A549 (cell line): ENCODE data around the gene ZNF319. TPM values are rescaled to one million over a fixed set of nuclear protein-coding genes. Genes with fewer than 3 reads are reported as not detected.

ENCODE experiments used
- ATAC-seq, 2 experiments: fragments of 200-7000 bp in 1 of 2; fragments of >200 bp in 1 of 2; cut with Nextera tagmentation in 1 of 2; cut with Tn5 transposase in 1 of 2; 3 replicates each; pipeline versions ENCODE4 v1.8.0 to v1.9.1; 2018 to 2020; ENCODE audit warnings: mild to moderate bottlenecking in 1 of 2, moderate library complexity in 1 of 2
- CTCF ChIA-PET: fragments of 300-600 bp; sonication (Branson Sonifier 250); formaldehyde crosslinking; extraction: SDS; loops from one replicate; lab custom pipeline; 2021; ENCODE audit warnings: antibody characterized with exemption, inconsistent platforms; lab: Yijun Ruan, JAX
- POLR2A ChIA-PET: fragments of 350-600 bp; formaldehyde crosslinking; extraction: SDS; loops from one replicate; lab custom pipeline; 2021; ENCODE audit warnings: antibody characterized with exemption, inconsistent platforms; lab: Yijun Ruan, JAX
- DNase-seq, 2 experiments: peaks; one replicate each; pipeline versions ENCODE4 v3.0.0 to v3.0.0-alpha.2; 2011 to 2016; ENCODE audit warnings: low read depth in 1 of 2, low spot score in 1 of 2
- FAIRE-seq: peaks from 2 replicates; lab custom pipeline; 2011; peaks lifted over from hg19 to GRCh38; lab: Jason Lieb, UNC
- H3K27ac ChIP-seq, 2 experiments: fragments of >200 bp; sonication (Bioruptor Twin); formaldehyde crosslinking; 3 replicates each; pipeline ENCODE4 v1.5.1; 2016 to 2017
- H3K4me1 ChIP-seq: fragments of >200 bp; sonication (Bioruptor Twin); formaldehyde crosslinking; 3 replicates; pipeline ENCODE4 v1.6.1; 2016
- H3K4me2 ChIP-seq: fragments of >200 bp; sonication (Bioruptor Twin); formaldehyde crosslinking; 3 replicates; pipeline ENCODE4 v1.6.1; 2016
- H3K4me3 ChIP-seq: fragments of >200 bp; sonication (Bioruptor Twin); formaldehyde crosslinking; 3 replicates; pipeline ENCODE4 v1.5.1; 2016
- H3K9me3 ChIP-seq: fragments of >200 bp; sonication (Bioruptor Twin); formaldehyde crosslinking; 3 replicates; pipeline ENCODE4 v1.6.1; 2016
- CEBPB ChIP-seq, 2 experiments: fragments of >200 bp in 1 of 2; sonication (Bioruptor Twin) in 1 of 2; formaldehyde crosslinking in 1 of 2; IDR thresholded peaks; 2 replicates each; pipeline ENCODE4 v1.6.1; 2012 to 2016
- ESRRA ChIP-seq: fragments of 150-350 bp; IDR thresholded peaks from 2 replicates; pipeline ENCODE4 v1.6.1; 2014; ENCODE audit warnings: mild to moderate bottlenecking, low read length, borderline replicate concordance
- HMGXB4 ChIP-seq: fragments of 250-450 bp; sonication (Bioruptor Pico); IDR thresholded peaks from 2 replicates; pipeline ENCODE4 v1.5.0; 2021; ENCODE audit warnings: mild to moderate bottlenecking, moderate library complexity, borderline replicate concordance
- KDM1A ChIP-seq: fragments of 200-600 bp; sonication (generic); IDR thresholded peaks from 2 replicates; pipeline ENCODE4 v1.6.1; 2016; ENCODE audit warnings: low read depth, mild to moderate bottlenecking
- WGBS: methylation state at CpG from one replicate; pipeline ENCODE4 v1.1.6; 2017; ENCODE audit errors: missing lambda C conversion rate; 5-methylcytosine and 5-hydroxymethylcytosine counted together
- polyA plus RNA-seq, 4 experiments: library from polyadenylated mRNA; depleted of rRNA in 3 of 4; stranded (reverse); fragments of >200 nt; fragmentation: RNase III in 1 of 4; extraction: RNeasy Plus Mini Kit Qiagen cat#74134 plus additional on column Dnase treatment in 1 of 4; gene quantifications; 2 replicates in 3 of 4; 3 replicates in 1 of 4; pipeline ENCODE4 v1.2.3, GENCODE V29; 2011 to 2017

ZNF319 gene
- polyA plus RNA-seq, 2 of the 4 experiments (the other 2 are of a cell fraction) = 10.8 to 11.3 TPM

- peak in 1 of 2 experiments; percentile 58; a peak in 3 of 6 replicates for ATAC-seq
- H3K9me3 ChIP-seq = no peaks in the 10 kb centered on the region
- no peak overlapping the region for H3K4me3 ChIP-seq
- FAIRE-seq = no peak
- H3K4me2 ChIP-seq = no peak overlapping the region
- H3K4me1 ChIP-seq = peaks cover 8% of the 10 kb centered on the region
- H3K27ac ChIP-seq = no peak overlapping the region
- ChIA-PET POLR2A (interaction anchor here (0.6 kb wide), 1 partner anchor 172 kb away, joined by 3 read pairs; no protein-coding TSS in a partner anchor), CTCF (interaction anchor here (1.1 to 1.3 kb wide), 3 partner anchors 10 to 47 kb away, joined by 3 to 4 read pairs (median 4); no protein-coding TSS in a partner anchor)
- TF ChIP-seq HMGXB4 (CRISPR knock-in tag) = no peak
- peak in 1 of 2 experiments; percentile 84; a peak in 2 of 4 replicates for TF ChIP-seq CEBPB (IDR thresholded peaks at IDR 0.05)
- WGBS = 30% methylated on average over 7 of the region's 7 CpGs
- no peak for DNase-seq
These were observed 54.7 kb downstream of the ZNF319 start for GRCh38 chr16:57945740-57946138.

- peak; percentile 49; the same call in 1 of the 2 replicates for TF ChIP-seq KDM1A
- TF ChIP-seq ESRRA = no peak
- Histone ChIP-seq H3K27ac (no peak overlapping the region), H3K9me3 (no peaks in the 10 kb centered on the region), H3K4me1 (peaks cover 11% of the 10 kb centered on the region), H3K4me3 (no peak overlapping the region), H3K4me2 (no peak overlapping the region)
- ATAC-seq (no peak), DNase-seq (no peak), FAIRE-seq (no peak)
- ChIA-PET POLR2A (interaction anchor here (0.6 kb wide), 1 partner anchor 173 kb away, joined by 3 read pairs; no protein-coding TSS in a partner anchor), CTCF (interaction anchor here (0.7 to 1.9 kb wide), 8 partner anchors 10 to 344 kb away, joined by 3 to 4 read pairs (median 4); no protein-coding TSS in a partner anchor)
- WGBS = 80% methylated on average over 9 of the region's 9 CpGs
These were observed 55.3 kb downstream of the ZNF319 start for GRCh38 chr16:57944970-57945739.

Other genes starting within 250 kb of the ZNF319 start
- 127 and 128 TPM in 2 replicates for gene KIFC3, start 198.2 kb downstream of the ZNF319 start, polyA plus RNA-seq (2011; rRNA removed)
- 171 to 180 TPM (median 178 TPM) in 3 replicates for gene KIFC3, start 198.2 kb downstream of the ZNF319 start, polyA plus RNA-seq (2017; fragmentation: RNase III; extraction: RNeasy Plus Mini Kit Qiagen cat#74134 plus additional on column Dnase treatment)
- 0.12 and 0.39 TPM in 2 replicates for gene CNGB1, start 29.5 kb downstream of the ZNF319 start, polyA plus RNA-seq (2011; rRNA removed)
- 0.15 to 0.23 TPM (median 0.21 TPM) in 3 replicates for gene CNGB1, start 29.5 kb downstream of the ZNF319 start, polyA plus RNA-seq (2017; fragmentation: RNase III; extraction: RNeasy Plus Mini Kit Qiagen cat#74134 plus additional on column Dnase treatment)
- gene USB1, start 735 bp upstream of the ZNF319 start, polyA plus RNA-seq (2011; rRNA removed) = 88.2 and 88.8 TPM in 2 replicates
- gene USB1, start 735 bp upstream of the ZNF319 start, polyA plus RNA-seq (2017; fragmentation: RNase III; extraction: RNeasy Plus Mini Kit Qiagen cat#74134 plus additional on column Dnase treatment) = 132 to 143 TPM (median 140 TPM) in 3 replicates
- gene MMP15, start 25.1 kb upstream of the ZNF319 start, polyA plus RNA-seq (2011; rRNA removed) = 4.3 and 5.2 TPM in 2 replicates
- gene MMP15, start 25.1 kb upstream of the ZNF319 start, polyA plus RNA-seq (2017; fragmentation: RNase III; extraction: RNeasy Plus Mini Kit Qiagen cat#74134 plus additional on column Dnase treatment) = 9.8 to 11.2 TPM (median 10.3 TPM) in 3 replicates
- gene CFAP20, start 128.7 kb upstream of the ZNF319 start, polyA plus RNA-seq (2011; rRNA removed) = 51.0 and 53.1 TPM in 2 replicates
- 44.4 to 46.5 TPM (median 45.3 TPM) in 3 replicates for gene CFAP20, start 128.7 kb upstream of the ZNF319 start, polyA plus RNA-seq (2017; fragmentation: RNase III; extraction: RNeasy Plus Mini Kit Qiagen cat#74134 plus additional on column Dnase treatment)
- gene CSNK2A2, start 197.4 kb upstream of the ZNF319 start, polyA plus RNA-seq (2011; rRNA removed) = 47.6 and 64.3 TPM in 2 replicates
- 42.5 to 44.3 TPM (median 44.0 TPM) in 3 replicates for gene CSNK2A2, start 197.4 kb upstream of the ZNF319 start, polyA plus RNA-seq (2017; fragmentation: RNase III; extraction: RNeasy Plus Mini Kit Qiagen cat#74134 plus additional on column Dnase treatment)